ENCODE results near the gene OCIAD2.

Gene OCIAD2, protein sequence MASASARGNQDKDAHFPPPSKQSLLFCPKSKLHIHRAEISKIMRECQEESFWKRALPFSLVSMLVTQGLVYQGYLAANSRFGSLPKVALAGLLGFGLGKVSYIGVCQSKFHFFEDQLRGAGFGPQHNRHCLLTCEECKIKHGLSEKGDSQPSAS

DNA sequence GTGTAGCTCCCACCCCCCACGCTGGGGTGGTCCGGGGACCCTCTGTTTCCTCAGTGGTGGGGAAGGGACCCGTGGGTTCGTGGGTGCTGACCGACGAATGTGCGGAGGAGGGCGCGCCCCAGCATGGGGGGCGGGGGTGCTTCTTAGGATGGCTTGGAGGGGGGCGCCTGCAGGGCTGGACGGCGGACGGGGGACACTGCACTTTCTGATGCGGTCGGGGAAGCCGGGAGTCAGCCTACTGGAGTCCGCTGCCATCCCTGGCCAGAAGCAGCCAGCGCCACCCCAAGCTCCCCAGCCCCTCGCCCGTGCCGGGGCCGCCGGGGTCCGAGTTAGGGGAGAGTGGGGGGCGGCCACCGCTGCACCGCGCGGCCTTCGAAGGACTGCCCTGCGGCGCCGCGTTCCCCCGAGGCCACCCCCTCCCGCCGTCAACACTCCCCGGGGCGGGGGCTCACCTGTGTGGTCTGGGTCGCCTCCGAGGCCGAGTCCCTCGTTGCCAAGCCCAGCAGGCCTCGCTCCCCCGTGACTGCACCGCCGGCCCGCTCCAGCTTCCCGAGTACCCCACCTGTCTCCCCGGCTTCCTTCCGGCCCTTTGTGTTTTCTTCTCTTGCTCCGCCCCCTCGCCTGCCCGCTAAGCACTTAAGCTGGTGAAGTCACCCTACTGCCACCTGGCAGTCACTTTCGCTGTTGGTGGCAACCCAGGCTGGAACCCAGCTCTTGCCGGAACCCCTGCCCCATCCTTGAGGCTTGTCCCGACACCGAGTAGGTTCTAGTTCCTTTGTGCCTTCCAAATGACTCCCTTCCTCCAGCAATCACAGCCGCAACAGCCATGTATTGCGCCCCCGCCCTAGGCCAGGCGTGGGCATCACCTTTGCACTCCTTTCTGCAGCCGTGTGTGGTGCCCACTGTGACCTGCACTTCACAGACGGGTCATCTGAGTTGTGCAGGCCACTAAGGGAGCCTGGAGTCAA, at the start of gene OCIAD2:
OCIAD2 (minus strand) TSS at position 569 of the 968 bp plus-strand sequence. CDS start 2,225 bp downstream, outside the sequence.
- Histone ChIP-seq H3K9ac (ENCODE audit: low read depth, low read length) (peak within 1 kb of the TSS; percentile 86), H3K4me1 (ENCODE audit: insufficient read depth, low read length) (peaks cover 22% of the 10 kb centered on the region; the same call in 1 of the 2 replicates), H3K9me3 (ENCODE audit: control insufficient read depth, insufficient read depth, low read length) (no peaks in the 10 kb centered on the region), H3K36me3 (ENCODE audit: insufficient read depth, low read length) (peaks cover 13% of the 10 kb centered on the region)

DNA sequence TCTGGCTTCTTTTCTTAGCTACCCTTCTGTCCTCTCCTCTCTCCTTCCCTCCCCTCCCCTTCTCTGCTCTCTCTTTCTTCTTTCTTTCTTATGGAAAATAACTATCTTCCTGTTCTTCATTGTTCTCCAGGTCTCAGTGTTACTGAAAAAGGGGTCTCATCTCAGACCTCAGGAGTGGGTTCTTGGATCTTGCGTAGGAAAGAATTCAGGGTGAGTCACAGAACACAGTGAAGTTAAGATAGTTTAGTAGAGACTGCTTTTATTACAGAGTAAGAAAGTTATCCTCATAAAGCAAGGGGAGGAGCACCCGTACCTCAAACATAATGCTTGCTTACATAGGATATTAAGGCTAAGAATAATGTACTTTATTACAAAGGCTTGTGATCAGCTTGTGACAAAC, 47.7 kb upstream of the OCIAD2 start:
- Histone ChIP-seq H3K9me3 (ENCODE audit: control insufficient read depth, insufficient read depth, low read length) (peaks cover 3% of the 10 kb centered on the region; the same call in 1 of the 2 replicates), H3K9ac (ENCODE audit: low read depth, low read length) (no peak overlapping the region), H3K4me1 (ENCODE audit: insufficient read depth, low read length) (0 out of 2 replicates have a peak, but pooled peaks cover 3% of the 10 kb centered on the region), H3K36me3 (ENCODE audit: insufficient read depth, low read length) (no peaks in the 10 kb centered on the region)

DNA sequence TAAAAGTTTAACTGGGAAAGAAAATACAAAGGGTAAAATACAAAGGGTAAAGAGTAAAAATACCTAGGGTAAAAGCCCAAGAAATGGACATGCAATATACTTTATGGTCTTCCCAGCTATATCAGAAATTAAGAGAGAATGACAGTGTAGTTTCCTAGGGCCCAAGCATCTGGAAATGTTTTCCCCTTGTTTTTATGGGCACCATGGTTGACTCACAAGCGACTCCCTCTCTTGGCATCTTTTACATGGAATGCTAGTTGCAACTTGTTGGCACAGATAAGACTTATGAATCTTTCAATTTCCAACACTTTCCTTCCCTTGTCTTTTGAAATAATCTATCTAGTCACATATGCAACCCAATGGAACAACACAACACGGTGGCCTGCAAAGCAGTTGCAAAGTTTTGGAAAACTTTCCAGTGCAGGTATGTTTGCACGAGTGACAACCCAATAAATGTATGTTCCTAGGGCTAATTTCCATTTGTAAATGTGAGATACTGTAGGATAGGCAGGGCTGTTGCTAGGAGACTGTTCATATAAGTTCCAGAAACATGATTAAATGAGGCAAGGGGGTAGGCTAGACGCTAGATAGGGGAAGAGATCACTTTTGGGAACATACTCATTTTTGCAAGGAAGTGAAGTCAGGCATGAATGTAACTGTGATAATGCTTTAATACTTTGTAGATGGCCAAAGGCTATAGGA, 43.1 kb upstream of the OCIAD2 start:
- no peaks in the 10 kb centered on the region for H3K36me3 ChIP-seq (ENCODE audit: insufficient read depth, low read length)
- peaks cover 3% of the 10 kb centered on the region; the same call in 1 of the 2 replicates for H3K9me3 ChIP-seq (ENCODE audit: control insufficient read depth, insufficient read depth, low read length)
- peaks cover 7% of the 10 kb centered on the region; the same call in 1 of the 2 replicates for H3K4me1 ChIP-seq (ENCODE audit: insufficient read depth, low read length)
- H3K9ac ChIP-seq (ENCODE audit: low read depth, low read length): no peak overlapping the region

DNA sequence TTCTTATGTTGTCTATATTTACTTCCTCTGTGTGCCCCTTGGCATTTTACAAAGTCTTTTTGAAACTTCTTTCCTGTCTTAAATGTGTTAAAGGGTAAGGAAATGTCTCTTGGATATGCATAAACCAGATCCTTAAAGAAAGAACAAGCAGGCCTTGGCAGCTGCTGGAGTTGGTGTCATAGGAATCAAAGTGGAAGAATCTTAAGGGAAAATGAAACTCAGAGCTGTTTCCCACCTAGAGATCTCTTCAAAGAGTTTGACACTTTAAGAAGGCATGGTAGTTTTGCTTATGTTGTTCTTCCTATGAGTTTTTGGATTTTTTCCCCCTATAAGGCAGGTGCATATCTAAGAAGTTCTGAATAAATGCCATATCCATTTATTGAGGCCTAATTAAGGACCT, 42.5 kb upstream of the OCIAD2 start:
- H3K36me3 ChIP-seq (ENCODE audit: insufficient read depth, low read length): no peaks in the 10 kb centered on the region
- H3K4me1 ChIP-seq (ENCODE audit: insufficient read depth, low read length): peaks cover 11% of the 10 kb centered on the region; the same call in 1 of the 2 replicates
- no peak overlapping the region for H3K9ac ChIP-seq (ENCODE audit: low read depth, low read length)
- H3K9me3 ChIP-seq (ENCODE audit: control insufficient read depth, insufficient read depth, low read length): peaks cover 3% of the 10 kb centered on the region; the same call in 1 of the 2 replicates

DNA sequence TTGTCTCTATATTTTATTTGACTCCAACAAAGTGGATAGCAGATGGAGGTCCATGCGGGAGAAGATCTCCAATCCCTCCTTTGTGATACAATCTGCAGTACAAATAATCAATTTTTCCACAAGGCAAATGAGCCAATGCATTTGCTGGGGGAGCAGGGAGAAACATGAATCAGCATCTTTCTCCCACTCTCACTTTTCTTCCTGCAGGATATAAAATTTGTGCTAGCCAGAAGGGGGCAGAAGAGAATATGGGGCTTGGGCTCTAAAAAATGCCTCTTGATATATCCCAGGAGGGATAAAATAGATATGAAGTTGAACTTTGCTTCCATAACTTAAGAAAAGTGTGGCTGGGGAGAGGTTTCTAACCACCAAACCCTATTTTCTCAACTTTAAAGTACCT, 41.2 kb upstream of the OCIAD2 start:
- Histone ChIP-seq H3K4me1 (ENCODE audit: insufficient read depth, low read length) (peaks cover 9% of the 10 kb centered on the region; the same call in 1 of the 2 replicates), H3K9ac (ENCODE audit: low read depth, low read length) (no peak overlapping the region), H3K9me3 (ENCODE audit: control insufficient read depth, insufficient read depth, low read length) (peaks cover 3% of the 10 kb centered on the region; the same call in 1 of the 2 replicates), H3K36me3 (ENCODE audit: insufficient read depth, low read length) (no peaks in the 10 kb centered on the region)

DNA sequence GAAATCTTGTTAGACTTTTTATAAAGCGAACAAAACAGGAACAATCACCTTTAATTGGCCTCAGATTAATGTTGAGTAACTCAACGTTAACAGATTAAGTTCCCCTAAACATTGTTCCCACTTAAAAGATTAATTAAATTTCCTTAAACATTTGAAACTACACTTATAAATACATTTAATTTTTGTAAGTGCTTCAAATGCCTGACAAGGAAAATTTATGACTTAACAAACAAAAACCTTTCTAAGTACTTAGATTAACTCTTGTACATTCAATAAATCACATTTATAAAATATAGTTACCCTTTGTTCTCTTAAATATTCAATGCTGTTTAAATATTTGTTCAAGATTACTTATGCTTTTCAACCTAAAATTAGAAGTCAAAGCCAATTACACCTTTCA, 39.4 kb upstream of the OCIAD2 start:
- Histone ChIP-seq H3K4me1 (ENCODE audit: insufficient read depth, low read length) (peaks cover 9% of the 10 kb centered on the region; the same call in 1 of the 2 replicates), H3K9me3 (ENCODE audit: control insufficient read depth, insufficient read depth, low read length) (no peaks in the 10 kb centered on the region; the same call in 1 of the 2 replicates), H3K36me3 (ENCODE audit: insufficient read depth, low read length) (no peaks in the 10 kb centered on the region)

DNA sequence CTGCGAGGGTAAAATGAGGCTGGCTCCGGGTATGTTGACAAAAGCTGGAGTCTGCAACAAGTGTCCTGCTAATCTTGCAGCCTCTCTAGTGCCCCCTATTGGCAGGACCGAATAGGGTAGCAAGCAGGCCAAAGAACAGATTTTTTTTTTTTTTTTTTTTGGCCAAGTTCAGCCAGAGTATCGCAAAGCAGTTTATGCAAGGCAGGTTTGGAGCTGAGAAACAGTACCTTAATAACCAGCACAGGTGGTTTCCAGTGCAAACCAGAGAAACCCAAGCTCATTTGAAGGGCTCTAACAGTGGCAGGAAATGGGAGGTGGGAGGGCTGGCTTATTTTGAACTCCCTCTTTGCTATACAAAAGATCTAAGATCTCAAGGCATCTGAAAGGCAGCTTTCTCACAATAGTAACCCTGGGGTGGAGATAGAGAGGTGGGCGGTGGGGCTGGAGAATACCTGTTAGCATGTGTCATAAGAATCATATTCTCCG, 38.2 kb upstream of the OCIAD2 start:
- peaks cover 9% of the 10 kb centered on the region; the same call in 1 of the 2 replicates for H3K4me1 ChIP-seq (ENCODE audit: insufficient read depth, low read length)
- H3K9ac ChIP-seq (ENCODE audit: low read depth, low read length): no peak overlapping the region
- H3K9me3 ChIP-seq (ENCODE audit: control insufficient read depth, insufficient read depth, low read length): no peaks in the 10 kb centered on the region; the same call in 1 of the 2 replicates
- no peaks in the 10 kb centered on the region for H3K36me3 ChIP-seq (ENCODE audit: insufficient read depth, low read length)

More for the DNA sequence above, 39.4 kb upstream of the OCIAD2 start:
- no peak overlapping the region for H3K9ac ChIP-seq (ENCODE audit: low read depth, low read length)

DNA sequence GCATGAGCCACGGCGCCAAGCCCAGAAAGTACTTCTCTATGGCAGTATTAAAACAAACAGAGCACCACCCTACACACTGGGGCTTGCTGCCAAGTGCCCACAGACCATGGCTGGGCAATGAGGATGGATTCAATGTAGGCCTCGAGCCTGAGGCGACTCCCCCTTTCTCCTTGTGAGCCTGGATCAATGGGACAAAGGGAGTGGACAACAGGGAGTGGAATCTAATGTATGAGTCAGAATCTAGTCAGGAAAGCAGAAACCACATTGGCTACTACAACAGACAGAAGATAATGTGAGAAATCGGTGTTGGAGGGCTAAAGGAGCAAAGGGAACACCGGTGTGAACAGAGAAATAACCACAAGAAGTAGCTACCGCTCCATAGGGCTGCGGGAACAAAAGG, 37.7 kb upstream of the OCIAD2 start:
- H3K36me3 ChIP-seq (ENCODE audit: insufficient read depth, low read length): no peaks in the 10 kb centered on the region
- H3K9ac ChIP-seq (ENCODE audit: low read depth, low read length): no peak overlapping the region
- H3K9me3 ChIP-seq (ENCODE audit: control insufficient read depth, insufficient read depth, low read length): no peaks in the 10 kb centered on the region; the same call in 1 of the 2 replicates
- H3K4me1 ChIP-seq (ENCODE audit: insufficient read depth, low read length): peaks cover 11% of the 10 kb centered on the region; the same call in 1 of the 2 replicates

DNA sequence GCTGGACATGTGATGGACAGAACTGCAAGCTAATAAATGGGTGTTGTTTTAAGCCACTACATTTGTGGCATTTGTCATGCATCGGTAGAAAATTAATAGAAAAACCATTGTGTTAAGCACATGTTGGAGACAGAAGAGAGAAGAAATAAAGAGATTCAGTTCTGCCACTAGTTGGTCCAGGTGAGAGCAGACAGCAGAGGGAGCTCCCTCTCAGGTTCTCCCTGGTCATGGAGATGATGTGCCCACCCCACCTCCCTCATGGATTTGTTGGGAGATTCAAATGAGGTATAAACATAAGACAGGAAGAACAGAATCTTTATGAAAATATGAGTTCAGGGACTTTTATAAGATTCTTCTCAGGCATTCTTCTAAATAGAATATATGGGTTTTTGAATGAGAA, 36.8 kb upstream of the OCIAD2 start:
- Histone ChIP-seq H3K9ac (ENCODE audit: low read depth, low read length) (no peak overlapping the region), H3K9me3 (ENCODE audit: control insufficient read depth, insufficient read depth, low read length) (peaks cover 7% of the 10 kb centered on the region), H3K36me3 (ENCODE audit: insufficient read depth, low read length) (no peaks in the 10 kb centered on the region), H3K4me1 (ENCODE audit: insufficient read depth, low read length) (peaks cover 11% of the 10 kb centered on the region; the same call in 1 of the 2 replicates)

DNA sequence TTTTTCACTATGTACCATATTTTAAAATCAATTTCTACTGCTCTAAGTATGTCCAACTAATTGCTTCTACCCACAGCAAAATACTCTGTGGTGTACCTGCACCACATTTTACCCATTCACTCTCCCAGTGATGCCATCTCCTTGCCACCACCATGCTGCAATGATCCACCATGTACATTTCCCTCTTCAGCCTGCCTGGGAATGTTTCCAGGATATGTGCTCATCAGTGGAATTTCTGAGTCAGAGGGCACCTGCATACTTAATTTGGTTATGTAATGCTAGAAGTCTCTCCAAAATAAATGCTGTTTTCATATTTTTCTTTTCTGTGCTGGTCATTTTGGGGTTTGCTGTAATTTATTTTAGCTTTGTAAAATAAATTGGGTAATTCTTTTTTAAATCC, 33.2 kb upstream of the OCIAD2 start:
- no peak overlapping the region for H3K9ac ChIP-seq (ENCODE audit: low read depth, low read length)
- H3K4me1 ChIP-seq (ENCODE audit: insufficient read depth, low read length): peaks cover 7% of the 10 kb centered on the region; the same call in 1 of the 2 replicates
- peaks cover 9% of the 10 kb centered on the region for H3K9me3 ChIP-seq (ENCODE audit: control insufficient read depth, insufficient read depth, low read length)
- H3K36me3 ChIP-seq (ENCODE audit: insufficient read depth, low read length): no peaks in the 10 kb centered on the region

DNA sequence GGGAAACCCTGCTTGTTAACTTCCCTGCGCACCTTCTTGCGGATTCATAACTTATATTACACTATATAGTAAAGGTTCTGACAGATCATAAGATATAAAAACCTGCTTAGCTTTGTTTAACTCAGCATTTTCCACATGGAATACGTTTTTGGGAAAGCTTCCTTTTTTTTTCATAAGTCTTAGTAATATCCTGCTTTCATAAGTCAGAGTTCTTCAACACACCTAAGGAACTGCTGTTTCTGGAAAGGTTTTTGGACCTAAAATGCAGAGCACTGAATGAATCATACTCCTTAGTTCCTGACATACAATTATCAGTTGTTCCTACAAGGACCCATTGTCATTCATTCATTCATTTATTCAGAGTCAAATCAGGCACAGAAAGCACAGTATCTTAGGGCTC, 32.3 kb upstream of the OCIAD2 start:
- H3K9me3 ChIP-seq (ENCODE audit: control insufficient read depth, insufficient read depth, low read length): peaks cover 9% of the 10 kb centered on the region
- 0 out of 2 replicates have a peak, but pooled peaks cover 2% of the 10 kb centered on the region for H3K4me1 ChIP-seq (ENCODE audit: insufficient read depth, low read length)
- H3K9ac ChIP-seq (ENCODE audit: low read depth, low read length): no peak overlapping the region
- H3K36me3 ChIP-seq (ENCODE audit: insufficient read depth, low read length): no peaks in the 10 kb centered on the region

DNA sequence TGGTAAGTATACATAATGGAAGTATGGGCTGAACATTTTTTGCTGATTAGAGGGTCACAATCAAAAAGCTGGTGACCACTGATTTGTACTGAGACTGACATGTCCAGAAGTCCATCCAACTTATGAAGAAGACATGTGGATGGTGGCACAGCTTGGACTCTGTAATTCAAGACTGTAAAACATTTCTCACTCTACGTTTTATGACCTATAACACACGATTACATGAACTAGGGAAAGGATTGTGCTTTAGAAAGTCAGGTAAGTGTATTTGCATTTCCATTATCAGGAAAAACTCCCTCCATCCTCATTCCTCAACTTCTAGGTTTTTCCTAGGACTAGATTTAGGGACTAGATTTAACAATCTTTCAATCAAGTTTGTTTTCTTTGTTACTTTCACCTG, 30.5 kb upstream of the OCIAD2 start:
- H3K9me3 ChIP-seq (ENCODE audit: control insufficient read depth, insufficient read depth, low read length): peaks cover 9% of the 10 kb centered on the region

DNA sequence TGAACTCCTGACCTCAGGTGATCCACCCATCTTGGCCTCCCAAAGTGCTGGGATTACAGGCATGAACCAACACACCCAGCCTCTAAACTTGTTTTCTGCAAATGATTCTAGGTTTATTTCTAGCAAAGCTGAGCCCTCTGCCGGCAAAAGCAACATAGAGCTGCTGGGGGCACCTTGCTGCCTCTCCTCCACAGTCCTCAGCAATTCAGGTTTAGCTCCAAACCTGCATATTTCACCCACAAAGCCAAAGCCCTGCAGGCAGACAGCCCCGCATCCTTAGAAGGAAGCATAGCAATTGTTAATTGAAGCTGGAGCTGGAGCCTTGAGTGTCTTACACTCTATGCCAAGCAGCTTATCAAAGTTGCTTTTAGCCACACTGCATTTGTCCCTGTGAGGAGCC, 24.9 kb upstream of the OCIAD2 start:
- Histone ChIP-seq H3K36me3 (ENCODE audit: insufficient read depth, low read length) (no peaks in the 10 kb centered on the region), H3K4me1 (ENCODE audit: insufficient read depth, low read length) (no peaks in the 10 kb centered on the region), H3K9me3 (ENCODE audit: control insufficient read depth, insufficient read depth, low read length) (no peaks in the 10 kb centered on the region), H3K9ac (ENCODE audit: low read depth, low read length) (no peak overlapping the region)

More for the DNA sequence above, 30.5 kb upstream of the OCIAD2 start:
- Histone ChIP-seq H3K4me1 (ENCODE audit: insufficient read depth, low read length) (0 out of 2 replicates have a peak, but pooled peaks cover 2% of the 10 kb centered on the region), H3K9ac (ENCODE audit: low read depth, low read length) (no peak overlapping the region), H3K36me3 (ENCODE audit: insufficient read depth, low read length) (no peaks in the 10 kb centered on the region)

DNA sequence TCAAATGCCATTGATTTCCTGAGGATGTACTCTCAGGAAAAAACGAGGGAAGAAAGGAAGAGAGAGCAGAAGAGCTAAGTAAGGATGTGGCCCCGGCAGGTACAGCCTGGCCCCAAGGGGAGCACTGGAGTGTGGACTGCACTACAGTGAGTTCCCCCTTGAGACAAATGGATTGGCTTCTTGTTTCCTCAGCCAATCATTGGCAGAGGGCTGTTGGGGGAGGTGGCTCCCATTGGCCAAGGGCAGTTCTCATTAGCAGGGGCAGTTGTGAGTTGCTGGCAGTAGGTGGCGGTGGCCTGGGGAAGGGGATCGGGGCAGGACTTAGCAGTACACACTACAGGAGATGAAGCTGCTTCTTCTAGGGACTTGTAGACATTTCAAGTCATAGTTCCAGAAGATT, 24.1 kb upstream of the OCIAD2 start:
- Histone ChIP-seq H3K4me1 (ENCODE audit: insufficient read depth, low read length) (no peaks in the 10 kb centered on the region), H3K36me3 (ENCODE audit: insufficient read depth, low read length) (no peaks in the 10 kb centered on the region), H3K9me3 (ENCODE audit: control insufficient read depth, insufficient read depth, low read length) (no peaks in the 10 kb centered on the region), H3K9ac (ENCODE audit: low read depth, low read length) (no peak overlapping the region)
